HepG2 (cell line): ENCODE results near the gene ABCF1. TPM values are rescaled to one million over a fixed set of nuclear protein-coding genes. Genes with fewer than 3 reads are reported as not detected.
A peak's percentile ranks its signal among the peaks of the same experiment; 100 is the strongest.

ENCODE experiments used
- AHDC1 ChIP-seq: sonication (generic); formaldehyde crosslinking; IDR thresholded peaks from 2 replicates; pipeline ENCODE4 v1.5.1; 2020; ENCODE audit warnings: mild to moderate bottlenecking, missing genetic modification reagents, borderline replicate concordance
- AKAP8 ChIP-seq: sonication (generic); formaldehyde crosslinking; IDR thresholded peaks from 2 replicates; pipeline ENCODE4 v1.5.1; 2020; ENCODE audit warnings: mild to moderate bottlenecking, missing genetic modification reagents
- ARNTL ChIP-seq: sonication (generic); formaldehyde crosslinking; IDR thresholded peaks from 2 replicates; pipeline ENCODE4 v1.4.0; 2020; ENCODE audit warnings: mild to moderate bottlenecking, missing genetic modification reagents
- CAMTA2 ChIP-seq: sonication (generic); formaldehyde crosslinking; IDR thresholded peaks from 2 replicates; pipeline ENCODE4 v1.4.0; 2020; ENCODE audit warnings: mild to moderate bottlenecking, missing genetic modification reagents, borderline replicate concordance
- HBP1 ChIP-seq: IDR thresholded peaks from 2 replicates; pipeline ENCODE4 v1.6.1; 2016; ENCODE audit warnings: low read depth, control low read depth
- MATR3 ChIP-seq: sonication (generic); formaldehyde crosslinking; IDR thresholded peaks from 2 replicates; pipeline ENCODE4 v1.4.0; 2020; ENCODE audit warnings: missing genetic modification reagents
- PAWR ChIP-seq: sonication (generic); formaldehyde crosslinking; IDR thresholded peaks from 2 replicates; pipeline ENCODE4 v1.4.0; 2020; ENCODE audit warnings: missing genetic modification reagents, mild to moderate bottlenecking, borderline replicate concordance
- RELA ChIP-seq: sonication (generic); formaldehyde crosslinking; IDR thresholded peaks from 2 replicates; pipeline ENCODE4 v1.4.0; 2020; ENCODE audit warnings: missing genetic modification reagents
- SALL2 ChIP-seq: sonication (generic); formaldehyde crosslinking; IDR thresholded peaks from 2 replicates; pipeline ENCODE4 v1.8.1; 2023; ENCODE audit warnings: mild to moderate bottlenecking, missing genetic modification reagents, inconsistent platforms
- SP2 ChIP-seq: sonication (generic); formaldehyde crosslinking; IDR thresholded peaks from 2 replicates; pipeline ENCODE4 v1.5.1; 2020; ENCODE audit warnings: mild to moderate bottlenecking, missing genetic modification reagents
- TEF ChIP-seq: sonication (generic); formaldehyde crosslinking; IDR thresholded peaks from 2 replicates; pipeline ENCODE4 v1.5.0; 2020; ENCODE audit warnings: missing genetic modification reagents
- TMF1 ChIP-seq: sonication (generic); formaldehyde crosslinking; IDR thresholded peaks from 2 replicates; pipeline ENCODE4 v1.8.1; 2022; ENCODE audit warnings: low read depth, missing genetic modification reagents
- TOE1 ChIP-seq: sonication (generic); formaldehyde crosslinking; IDR thresholded peaks from 2 replicates; pipeline ENCODE4 v1.4.0; 2020; ENCODE audit warnings: mild to moderate bottlenecking, missing genetic modification reagents
- TRIM24 ChIP-seq: sonication (generic); formaldehyde crosslinking; IDR thresholded peaks from 2 replicates; pipeline ENCODE4 v1.8.0; 2022; ENCODE audit warnings: mild to moderate bottlenecking, missing genetic modification reagents
- ZNF224 ChIP-seq: sonication (generic); formaldehyde crosslinking; IDR thresholded peaks from 2 replicates; pipeline ENCODE4 v1.5.0; 2020; ENCODE audit warnings: mild to moderate bottlenecking, missing genetic modification reagents
- ZNF253 ChIP-seq: sonication (generic); formaldehyde crosslinking; IDR thresholded peaks from 2 replicates; pipeline ENCODE4 v1.8.0; 2022; ENCODE audit warnings: mild to moderate bottlenecking, missing genetic modification reagents, borderline replicate concordance
- ZNF367 ChIP-seq: sonication (generic); formaldehyde crosslinking; IDR thresholded peaks from 2 replicates; pipeline ENCODE4 v1.4.0; 2020; ENCODE audit warnings: missing genetic modification reagents, borderline replicate concordance
- ZNF382 ChIP-seq: sonication (generic); formaldehyde crosslinking; IDR thresholded peaks from 2 replicates; pipeline ENCODE4 v1.5.0; 2020; ENCODE audit warnings: missing genetic modification reagents, mild to moderate bottlenecking, borderline replicate concordance
- ZNF44 ChIP-seq: sonication (generic); formaldehyde crosslinking; IDR thresholded peaks from 2 replicates; pipeline ENCODE4 v1.5.1; 2020; ENCODE audit warnings: mild to moderate bottlenecking, missing genetic modification reagents
- ZNF530 ChIP-seq: sonication (generic); formaldehyde crosslinking; IDR thresholded peaks from 2 replicates; pipeline ENCODE4 v1.5.0; 2020; ENCODE audit warnings: low read depth, mild to moderate bottlenecking, missing genetic modification reagents
- ZSCAN12 ChIP-seq: sonication (generic); formaldehyde crosslinking; IDR thresholded peaks from 2 replicates; pipeline ENCODE4 v1.9.0; 2021; ENCODE audit warnings: mild to moderate bottlenecking, missing genetic modification reagents
- polyA plus RNA-seq, 8 experiments: library from polyadenylated mRNA; depleted of rRNA in 3 of 8; stranded (reverse) in 7 of 8; unstranded in 1 of 8; fragments of >200 nt; fragmentation: Illumina TruSeq in 4 of 8; extraction: Trizol in 4 of 8; gene quantifications; 2 replicates each; pipeline versions ENCODE4 v1.2.1 to v1.2.3, GENCODE V29; 2011 to 2016; ENCODE audit warnings: low read depth in 4 of 8, missing spikeins in 1 of 8, mixed read lengths in 1 of 8; ENCODE audit not compliant: insufficient read depth in 1 of 8
- total RNA-seq, 5 experiments: library from RNA; depleted of rRNA; stranded (reverse); fragments of >200 nt; fragmentation: Illumina TruSeq; extraction: Trizol; gene quantifications; 2 replicates each; pipeline ENCODE4 v1.2.3, GENCODE V29; 2016; ENCODE audit warnings: low read depth in 1 of 5

Gene ABCF1
- total and polyA plus RNA-seq, 2 of the 13 experiments (the other 11 are each of a cell fraction or from before 2014, with no cell fraction given): 25.4 to 98.9 TPM

- TF ChIP-seq AHDC1 (CRISPR knock-in tag) (peak; percentile 46; the same call in 1 of the 2 replicates), TMF1 (CRISPR knock-in tag) (no peak), RELA (CRISPR knock-in tag) (peak; percentile 58; the same call in 1 of the 2 replicates), AKAP8 (peak; percentile 95), ZNF530 (CRISPR knock-in tag) (no peak), ARNTL (CRISPR knock-in tag) (peak; percentile 84), SALL2 (CRISPR knock-in tag) (peak; percentile 97), CAMTA2 (CRISPR knock-in tag) (0 out of 2 replicates have a peak, but pooled peaks have one; percentile 38), ZNF367 (CRISPR knock-in tag) (no peak), MATR3 (CRISPR knock-in tag) (no peak), ZSCAN12 (CRISPR knock-in tag) (no peak), SP2 (CRISPR knock-in tag) (peak; percentile 86), TEF (CRISPR knock-in tag) (no peak), ZNF44 (CRISPR knock-in tag) (peak; percentile 90), TRIM24 (no peak; the same call in 1 of the 2 replicates), ZNF224 (CRISPR knock-in tag) (peak; percentile 92; the same call in 1 of the 2 replicates), HBP1 (CRISPR knock-in tag) (peak; percentile 96), ZNF253 (peak; percentile 24; the same call in 1 of the 2 replicates), ZNF382 (CRISPR knock-in tag) (no peak), TOE1 (CRISPR knock-in tag) (no peak), PAWR (CRISPR knock-in tag) (no peak; the same call in 1 of the 2 replicates)
Observed at GRCh38 chr6:30626484-30627366, 55.5 kb downstream of the ABCF1 start, which contains the start of gene ATAT1 (continued).
